Measurements from ENCODE around the gene FTO.

The FTO gene

DNA sequence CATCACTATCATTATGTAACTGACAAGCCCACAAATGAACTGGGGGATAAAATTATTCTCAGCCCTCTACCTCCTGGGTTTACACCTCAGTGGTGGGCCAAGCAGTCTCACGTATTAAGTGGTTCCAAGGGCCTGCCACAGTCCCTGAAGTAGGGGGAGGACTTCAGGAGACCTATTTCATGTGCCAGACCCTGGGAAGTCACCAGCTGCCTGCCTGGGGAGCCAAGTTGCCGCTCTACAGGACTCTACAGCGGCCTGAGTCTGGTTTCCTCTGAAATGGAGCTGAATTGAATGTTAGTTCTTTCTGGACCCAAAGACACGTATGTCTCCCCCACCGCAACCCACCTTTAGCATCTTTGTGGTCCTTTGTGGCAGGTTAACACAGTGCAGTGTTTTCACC, 395.7 kb downstream of the FTO start:
- DNase-seq, result no peak

DNA sequence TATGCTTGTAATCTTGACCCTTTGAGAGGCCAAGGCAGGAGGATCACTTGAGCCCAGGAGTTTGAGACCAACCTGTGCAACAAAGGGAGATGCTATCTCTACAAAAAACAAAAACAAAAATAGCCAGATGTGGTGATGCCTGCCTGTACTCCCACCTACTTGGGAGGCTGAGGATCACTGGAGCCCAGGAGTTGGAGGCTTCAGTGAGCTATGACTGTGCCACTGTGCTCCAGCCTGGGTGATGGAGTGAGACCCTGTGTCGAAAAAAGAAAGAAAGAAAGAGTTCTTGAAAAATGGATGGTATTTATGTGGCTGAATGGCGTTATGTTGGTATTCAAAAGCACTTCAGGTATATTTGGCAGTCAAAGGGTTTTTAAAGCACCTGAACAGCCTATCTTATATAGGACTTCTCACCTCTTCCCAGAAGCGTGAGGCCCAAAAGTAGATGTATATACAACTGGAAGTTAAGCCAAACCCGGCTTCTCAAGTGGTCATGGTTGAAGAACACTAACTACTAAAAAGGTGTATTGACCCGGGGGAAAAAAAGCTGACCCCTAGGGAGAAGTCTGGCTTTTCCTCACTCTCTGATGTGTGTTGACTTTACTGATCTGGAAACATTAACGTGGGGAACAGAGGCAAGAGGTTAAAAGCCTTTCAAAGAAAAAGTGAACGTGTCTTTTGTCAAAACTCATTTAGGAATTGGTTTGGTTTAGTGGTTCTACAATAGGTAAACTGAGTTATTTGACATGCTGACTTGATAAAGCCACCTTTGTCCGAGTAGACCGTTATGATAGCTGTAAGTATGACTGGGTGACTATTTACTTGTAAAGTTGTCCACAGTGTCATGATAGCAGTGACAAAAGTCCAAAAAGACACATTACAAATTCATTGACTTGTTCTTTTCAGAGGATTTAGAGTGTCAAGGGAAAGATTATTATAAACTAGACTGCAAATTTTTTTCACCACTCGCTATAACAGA, 399.2 kb downstream of the FTO start:
- DNase-seq, result no peak

DNA sequence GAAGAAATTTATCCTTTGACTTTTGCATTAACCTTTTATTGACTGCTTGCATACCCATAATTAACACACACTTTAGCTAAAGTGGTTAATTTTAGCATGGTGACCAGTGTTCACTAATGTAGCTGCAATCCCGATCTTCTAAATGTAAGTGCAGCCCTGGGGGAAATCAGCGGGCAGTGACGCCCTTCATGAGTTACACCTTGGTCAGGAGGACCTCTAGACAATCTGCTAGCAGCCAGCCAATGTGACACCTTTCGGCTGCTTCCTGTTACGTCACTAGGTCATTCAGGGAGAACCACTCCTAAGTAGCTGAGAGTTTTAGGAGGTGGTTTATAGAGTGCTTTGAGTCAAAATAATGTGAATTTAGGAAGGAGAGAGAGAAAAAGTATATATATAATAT, 402.1 kb downstream of the FTO start:
- DNase-seq, result peak; percentile 22

DNA sequence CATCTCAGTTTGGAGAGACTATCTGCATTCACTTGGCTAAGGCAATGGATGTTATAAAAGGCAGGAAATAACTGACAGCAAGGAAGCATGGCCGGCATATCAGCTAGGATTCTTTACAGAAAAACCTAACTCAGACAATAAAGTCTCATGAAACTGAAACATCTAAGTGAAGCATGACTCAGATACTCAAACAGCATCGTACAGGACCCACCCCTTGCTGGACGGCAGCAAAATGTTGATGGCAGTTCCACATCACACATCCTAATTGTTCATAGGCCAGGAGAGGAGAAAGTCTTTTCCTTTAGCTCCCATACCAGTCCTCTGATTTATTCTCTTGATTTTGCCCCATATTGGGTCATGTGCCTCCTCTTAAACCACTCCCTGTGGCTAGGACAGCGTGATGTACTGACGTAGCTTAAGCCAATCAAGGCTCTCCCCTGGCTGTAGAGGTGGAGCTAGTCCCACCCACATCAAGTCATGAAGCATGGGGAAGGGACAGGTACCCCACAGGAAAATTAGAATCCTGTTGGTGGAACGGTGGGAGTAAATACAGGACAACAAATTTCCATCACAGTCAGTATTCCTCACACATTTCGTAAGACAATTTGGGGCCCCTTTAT, 403.7 kb downstream of the FTO start:
- no peak for DNase-seq

DNA sequence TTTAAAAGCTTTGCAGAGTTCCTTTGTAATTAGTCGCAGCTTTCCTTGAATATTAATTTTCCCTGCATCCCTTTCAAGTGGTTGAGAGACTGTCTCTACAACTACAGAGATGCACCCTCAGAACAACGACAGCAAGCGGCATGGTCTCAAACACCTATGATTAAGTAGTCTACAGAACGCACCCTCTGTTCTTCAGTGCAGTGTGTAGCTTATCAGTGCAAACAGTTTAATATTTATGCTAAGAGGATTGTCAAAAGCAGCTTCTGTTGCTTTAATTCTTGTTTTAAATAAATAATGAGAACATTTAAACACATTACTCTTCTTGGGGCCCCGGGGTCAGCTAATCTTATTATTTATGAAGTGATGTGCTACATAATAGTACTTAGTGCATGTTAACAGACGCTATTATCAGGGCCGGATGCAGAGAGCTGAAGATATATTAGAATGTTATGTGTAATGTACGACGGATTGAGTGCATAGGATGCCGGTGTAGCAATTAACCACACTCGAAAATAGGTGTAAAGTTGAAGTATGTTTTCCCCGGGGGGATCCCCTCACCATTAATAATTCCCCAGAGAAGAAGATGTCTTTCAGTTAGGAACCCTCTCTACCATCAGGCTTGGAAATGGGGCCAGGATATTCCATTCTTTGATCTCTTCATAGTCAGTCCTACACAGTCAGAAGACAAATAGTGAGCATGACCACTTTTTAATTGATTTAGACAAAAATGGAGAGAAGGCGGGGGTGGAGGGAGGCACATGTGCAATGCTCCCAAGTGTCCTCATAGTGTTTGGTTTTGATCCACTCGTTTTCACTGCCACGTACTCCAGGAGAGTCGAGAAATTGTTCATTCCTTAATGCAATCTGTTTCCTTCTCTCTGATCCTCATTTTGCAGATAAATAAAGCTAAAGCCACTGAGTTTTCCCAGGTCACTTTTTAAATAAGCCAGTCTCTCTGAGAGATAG, 406.3 kb downstream of the FTO start:
- no peak for DNase-seq

DNA sequence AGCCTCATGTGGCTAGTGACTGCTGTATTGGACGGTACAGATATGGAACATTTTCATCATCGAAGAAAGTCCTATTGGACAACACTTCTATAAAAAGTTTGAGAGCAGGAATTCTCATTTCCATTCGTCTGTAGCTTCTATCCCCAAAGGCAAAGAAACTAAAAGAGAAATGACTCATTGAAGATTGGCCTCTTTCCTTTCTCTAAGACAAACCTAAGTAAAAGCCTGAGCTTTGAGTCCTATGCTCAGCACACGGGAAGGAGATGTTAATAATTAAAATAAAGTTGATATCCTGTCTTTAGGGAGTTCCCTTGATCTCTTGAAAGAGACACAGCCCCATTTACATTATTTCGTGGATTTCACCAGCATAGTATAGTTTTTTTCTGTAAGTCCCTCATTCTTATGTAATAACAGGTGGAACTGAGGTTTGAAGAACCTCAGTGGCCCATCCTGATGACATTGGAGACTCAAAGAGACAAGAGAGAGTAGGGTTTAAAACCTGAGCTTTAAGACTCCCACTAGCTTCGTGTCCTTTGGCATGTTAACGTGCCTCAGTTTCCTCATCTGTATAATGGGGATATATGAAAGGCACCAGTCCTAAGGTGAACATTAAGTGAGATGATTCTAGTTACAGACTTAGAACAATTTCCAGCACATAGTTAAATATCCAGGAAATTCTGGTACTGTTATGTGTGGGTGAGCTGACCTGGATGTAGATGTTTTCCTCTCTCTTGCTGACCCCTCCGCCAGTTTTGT, 408.7 kb downstream of the FTO start:
- DNase-seq, result no peak

DNA sequence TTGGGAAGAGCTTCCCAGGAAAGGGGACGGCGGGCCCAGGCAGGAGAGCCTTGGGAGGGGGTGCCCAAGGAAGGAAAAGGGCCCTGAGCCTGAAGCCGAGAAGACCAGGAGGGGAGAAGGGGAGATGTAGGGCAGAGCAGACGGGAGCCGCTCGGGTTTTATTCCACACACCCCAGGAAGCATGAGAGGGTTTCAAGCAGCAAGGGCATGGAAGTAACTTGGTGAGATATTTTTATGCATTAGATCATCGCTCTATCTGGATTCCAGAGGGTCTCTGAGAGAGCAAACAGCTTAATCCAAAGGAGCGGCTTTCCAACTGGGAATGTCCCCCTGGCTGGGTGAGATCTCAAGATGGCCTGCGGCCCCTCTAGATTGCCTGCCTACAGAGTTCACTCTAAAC, 411.6 kb downstream of the FTO start:
- DNase-seq, result no peak

DNA sequence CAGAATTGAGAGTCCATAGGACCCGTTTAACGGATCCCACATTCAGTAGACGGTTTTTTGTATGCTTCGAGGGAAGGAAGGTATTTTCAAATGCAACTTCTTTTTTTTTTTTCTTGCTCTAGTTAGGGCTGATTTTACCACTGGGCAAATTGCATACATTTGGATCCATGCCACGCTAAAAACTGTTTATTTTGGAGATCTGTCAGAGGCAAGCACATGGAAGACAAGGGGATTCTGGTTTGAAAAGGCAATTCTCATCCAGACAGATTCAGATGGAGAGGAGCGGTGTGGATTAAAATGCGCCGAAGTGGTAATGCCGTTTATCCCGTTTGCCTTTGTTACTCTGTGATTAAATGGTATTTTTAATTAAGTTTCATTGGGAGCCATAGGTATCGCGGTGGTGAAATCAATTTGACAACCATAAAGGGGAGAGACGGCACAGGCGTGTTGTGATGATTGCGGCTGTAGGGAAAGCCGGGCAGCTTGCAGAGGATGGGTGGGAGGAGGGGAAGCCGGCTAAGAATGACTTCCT, 412.2 kb downstream of the FTO start:
- DNase-seq, result no peak

DNA sequence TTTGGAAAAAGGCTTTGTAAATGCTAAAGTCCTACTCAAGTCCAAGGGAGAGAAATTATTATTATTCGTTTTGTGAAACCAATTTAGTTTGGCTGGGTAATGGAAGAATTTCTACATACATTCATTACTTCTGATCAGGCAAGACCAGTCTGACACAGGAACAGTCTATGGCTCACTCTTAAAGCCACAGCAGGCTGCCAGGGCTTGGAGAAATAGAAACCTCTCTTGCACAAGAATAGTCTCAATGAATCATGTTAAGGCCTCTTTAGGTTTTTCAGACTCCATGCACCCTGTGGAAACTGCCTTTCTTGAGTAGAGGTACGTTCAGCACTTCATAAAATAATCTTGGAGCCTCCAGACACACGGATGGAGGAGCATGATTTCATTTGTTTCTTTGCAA, 414.9 kb downstream of the FTO start:
- DNase-seq, result no peak

DNA sequence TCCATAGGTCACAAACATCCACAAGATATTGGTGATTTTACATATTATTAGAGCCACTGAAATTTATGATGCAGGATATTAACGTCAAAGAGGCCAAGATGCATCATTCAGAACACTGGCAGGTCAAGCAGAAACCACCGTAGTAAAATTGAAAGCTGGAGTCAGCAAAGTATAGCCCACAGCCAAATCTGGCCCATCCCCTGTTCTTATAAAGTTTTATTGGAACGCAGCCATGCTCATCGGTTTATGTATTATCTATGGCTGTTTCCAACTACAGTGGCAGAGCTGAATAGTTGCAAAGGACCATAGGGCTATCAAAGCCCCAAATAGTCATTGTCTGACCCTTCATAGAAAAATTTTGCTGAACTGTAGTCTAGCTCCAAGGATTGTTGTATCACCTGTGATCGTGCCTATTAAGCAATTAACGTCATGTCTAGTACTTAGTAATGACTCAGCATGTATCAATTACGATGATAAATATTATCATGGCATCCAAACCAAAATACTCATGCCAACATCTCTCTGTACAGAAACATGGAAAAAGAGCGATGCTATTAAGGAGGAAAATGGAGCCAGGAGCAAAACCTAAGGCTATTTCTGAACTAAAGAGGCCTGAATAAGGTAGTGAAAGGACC, 417.0 kb downstream of the FTO start:
- no peak for DNase-seq

DNA sequence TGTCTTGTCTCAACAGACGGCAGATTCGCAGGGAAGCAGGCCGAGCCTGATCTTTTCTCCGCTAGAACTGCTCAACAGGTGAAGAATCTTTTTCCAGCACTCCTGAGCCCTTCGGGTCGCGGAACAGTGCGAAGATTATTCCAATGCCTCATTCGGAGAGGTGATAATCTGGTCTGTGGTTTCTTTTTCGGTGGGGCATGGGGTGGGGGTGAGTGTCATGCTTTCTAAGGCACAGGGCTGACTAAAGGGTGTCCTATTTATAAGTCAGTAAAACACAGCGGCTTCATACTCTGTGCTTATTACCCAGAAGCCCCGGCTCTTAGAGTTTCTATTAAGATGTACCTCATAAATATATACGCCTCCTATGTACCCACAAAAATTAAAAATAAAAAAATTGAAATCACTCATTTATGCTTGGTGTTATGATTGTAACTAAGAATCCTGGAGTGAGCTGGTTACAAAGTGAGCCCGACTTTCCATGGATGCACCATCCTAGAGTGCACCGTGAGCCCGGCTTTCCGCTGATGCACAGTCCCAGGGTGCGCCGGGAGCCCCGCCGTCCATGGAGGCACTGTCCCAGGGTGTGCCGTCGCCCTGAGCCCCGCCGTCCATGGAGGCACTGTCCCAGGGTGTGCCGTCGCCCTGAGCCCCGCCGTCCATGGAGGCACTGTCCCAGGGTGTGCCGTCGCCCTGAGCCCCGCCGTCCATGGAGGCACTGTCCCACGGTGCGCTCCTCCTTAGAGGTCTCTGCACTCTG, 417.8 kb downstream of the FTO start:
- no peak for DNase-seq

DNA sequence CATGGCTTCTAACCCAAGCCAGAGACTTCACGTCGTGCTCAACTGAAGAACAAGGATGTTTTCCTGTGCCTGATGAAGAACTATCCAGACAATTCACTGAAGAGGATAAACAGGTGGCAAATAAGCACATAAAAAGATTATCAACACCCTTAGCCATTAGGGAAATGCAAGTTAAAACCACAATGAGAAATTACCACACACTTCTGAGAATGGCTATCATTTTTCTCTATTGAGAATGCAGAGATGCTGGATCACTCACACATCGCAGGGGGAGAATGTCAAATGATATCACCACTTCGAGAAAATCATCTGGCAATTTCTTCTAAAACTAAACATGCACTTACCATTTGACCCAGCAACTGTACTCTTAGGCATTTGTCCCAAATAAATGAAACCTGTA, 419.8 kb downstream of the FTO start:
- no peak for DNase-seq

DNA sequence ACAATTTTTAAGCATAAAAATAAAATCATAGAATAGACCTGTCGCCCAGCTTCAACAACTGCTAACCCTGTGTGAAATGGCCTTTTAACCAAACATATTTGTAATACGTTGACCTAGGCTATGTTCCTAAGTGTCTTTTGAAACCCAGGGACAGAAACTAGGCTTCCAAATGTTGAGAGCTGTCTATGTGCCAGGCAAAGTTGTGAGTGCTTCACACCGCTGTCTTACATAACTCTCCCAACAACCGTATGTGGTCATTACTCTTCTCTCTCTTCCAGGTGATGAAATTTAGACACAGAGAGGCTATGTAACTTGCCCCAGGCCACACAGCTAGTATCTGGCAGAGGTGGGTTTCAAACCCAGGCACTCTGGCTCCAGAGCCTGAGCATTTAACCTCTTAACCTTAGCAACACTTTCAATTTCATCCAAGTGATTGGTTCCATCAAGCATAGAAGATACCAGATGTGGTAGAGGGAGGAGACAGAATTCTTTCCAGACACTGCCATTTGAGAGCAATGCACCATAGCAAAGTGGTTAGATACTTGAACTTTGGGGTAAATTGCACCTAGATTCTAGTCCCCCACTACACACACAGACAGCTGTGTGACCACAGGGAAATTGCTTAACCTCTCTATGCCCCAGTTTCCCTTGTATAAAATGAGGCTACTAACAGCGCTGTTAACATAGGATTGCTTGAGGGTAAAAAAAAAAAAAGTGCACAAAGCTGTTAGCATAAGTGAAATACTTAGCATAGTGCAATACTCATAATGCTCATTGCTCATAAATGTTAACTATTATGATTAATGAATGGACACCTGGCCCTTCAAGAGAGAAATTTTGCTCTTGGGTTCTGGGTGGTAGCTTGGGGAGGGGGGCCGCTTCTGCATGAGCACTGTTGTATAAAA, 422.0 kb downstream of the FTO start:
- DNase-seq, result no peak

DNA sequence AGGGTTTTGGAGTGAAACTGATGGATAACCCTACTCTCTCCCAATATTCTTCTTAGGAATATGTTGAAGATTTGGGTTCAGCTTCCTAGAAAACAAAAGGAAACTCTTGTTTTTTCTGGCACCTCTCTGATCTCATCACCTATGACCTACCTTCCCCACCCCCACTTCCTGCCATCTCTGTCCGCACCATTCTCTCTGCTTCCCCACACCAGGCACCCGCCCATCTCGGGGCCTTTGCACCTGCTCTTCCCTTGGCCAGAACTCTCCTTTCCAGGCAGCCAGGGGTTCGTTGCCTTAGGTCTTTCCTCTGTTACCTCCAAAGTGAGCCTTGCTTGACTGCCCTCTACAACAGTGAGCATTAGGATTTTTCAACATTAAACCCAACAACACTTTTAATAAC, 423.0 kb downstream of the FTO start:
- no peak for DNase-seq

DNA sequence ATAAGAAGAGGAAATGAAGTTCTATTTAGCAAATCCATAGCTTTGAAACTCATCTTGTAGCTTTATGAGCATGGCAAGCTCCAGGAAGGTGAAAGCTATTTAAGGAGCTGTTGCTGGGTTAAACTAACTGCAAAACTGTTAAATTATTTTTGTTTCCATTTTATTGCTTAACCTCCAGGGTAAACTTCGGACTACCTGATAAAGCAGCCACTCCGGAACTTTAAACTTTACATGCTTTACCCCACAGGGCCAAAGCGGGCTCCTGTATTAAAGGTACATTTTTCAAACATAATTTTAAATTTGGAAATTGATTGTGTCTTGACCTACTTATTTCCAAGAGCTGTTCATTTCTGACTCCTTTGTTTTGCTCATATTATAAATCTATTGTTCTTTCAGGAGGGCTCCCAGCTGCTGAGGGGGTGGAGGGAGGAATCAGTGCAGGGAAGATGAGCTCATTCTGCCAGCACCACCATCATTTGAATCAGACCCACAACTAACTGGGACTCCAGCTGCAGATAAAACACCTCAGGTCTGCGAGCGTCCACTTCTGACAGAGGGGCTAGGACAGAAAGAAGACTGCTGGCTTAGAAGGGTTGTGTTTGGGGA, 424.8 kb downstream of the FTO start:
- no peak for DNase-seq

DNA sequence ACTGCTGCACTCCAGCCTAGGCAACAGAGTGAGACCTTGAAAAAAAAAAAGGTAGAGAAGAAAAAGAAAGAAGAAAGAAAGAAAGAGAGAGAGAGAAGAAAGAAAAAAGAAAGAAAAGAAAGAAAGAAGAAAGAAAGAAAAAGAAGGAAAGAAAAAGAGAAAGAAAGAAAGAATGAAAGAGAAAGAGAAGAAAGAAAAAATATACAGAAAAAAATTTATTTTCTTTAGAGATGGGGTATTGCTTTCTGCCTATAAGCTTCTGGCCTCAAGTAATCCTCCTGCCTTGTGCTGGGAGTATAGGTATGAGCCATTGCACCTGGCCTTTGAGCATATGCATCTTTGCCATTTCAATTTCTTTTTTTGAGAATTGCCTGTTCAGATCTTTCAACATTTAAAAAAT, 425.9 kb downstream of the FTO start:
- no peak for DNase-seq

DNA sequence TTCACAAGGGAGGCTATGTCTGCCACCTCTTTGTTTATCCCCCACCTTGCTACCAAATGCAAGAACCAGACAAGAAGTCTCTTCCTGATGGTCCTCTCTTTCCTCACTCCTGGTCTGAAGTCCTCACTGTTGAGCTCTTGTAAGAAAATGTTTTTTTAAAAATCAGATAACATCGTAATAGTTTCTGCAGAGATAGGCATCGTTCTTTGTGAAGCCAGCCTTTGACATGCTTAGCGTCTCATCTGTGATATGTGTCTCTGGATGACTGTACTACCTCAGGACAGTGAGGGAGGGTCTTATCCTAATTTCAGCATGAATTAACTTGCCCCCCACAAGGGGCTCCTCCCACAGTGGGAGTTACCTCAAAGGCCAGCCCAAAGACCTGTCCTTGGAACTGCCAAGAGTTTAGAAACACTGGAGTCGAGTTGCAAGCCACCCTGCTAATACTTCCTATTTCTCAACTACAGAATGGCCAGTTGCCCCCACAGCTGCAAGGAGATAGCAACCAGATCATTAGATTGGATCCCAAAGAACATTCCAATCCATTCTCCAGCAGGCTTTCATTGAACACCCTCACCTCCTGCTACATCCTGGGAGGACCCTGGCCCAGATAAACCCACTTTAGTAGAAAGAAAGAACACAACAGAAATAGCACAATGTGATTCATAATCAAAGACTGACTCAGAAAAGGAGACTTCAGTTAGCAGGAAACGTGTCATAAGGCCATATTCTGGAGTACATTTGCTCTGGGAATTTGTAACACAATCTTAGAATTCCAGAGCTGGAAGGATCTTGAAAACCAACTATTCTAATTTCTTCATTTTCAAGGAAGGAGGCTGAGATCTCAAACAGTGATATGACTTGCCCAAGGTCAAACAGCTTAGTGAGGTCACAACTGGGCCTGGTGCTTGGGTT, 431.7 kb downstream of the FTO start:
- no peak for DNase-seq

DNA sequence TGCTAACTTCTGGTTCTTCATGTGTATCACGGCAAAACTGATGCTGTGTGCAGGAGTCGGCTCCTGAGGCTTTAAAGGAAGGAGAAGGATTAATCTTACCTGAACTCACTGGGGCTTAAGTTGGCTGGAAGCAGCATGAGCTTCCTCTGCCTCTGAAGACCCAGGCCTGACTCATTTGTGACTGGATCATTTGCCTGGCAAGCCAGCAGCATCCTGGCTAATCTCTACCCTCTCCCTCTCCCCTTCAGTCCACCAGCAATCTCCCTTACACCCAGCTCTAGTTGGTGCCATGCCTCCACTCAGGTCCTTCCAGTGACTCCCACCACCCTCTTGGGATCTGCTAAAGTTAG, 432.3 kb downstream of the FTO start:
- DNase-seq, result no peak

Data from DMS53 (cell line).